ENCODE results near the gene CAMK1D.

GRCh38 chr10:12559578-12560178 is 210.3 kb downstream of the CAMK1D start:
- no peak for TF ChIP-seq CTCF (IDR thresholded peaks at IDR 0.05)
- no peak for TF ChIP-seq POLR2AphosphoS5 (IDR thresholded peaks at IDR 0.05; ENCODE audit: insufficient read depth in 1 of 2, low read depth in 1 of 2)
